ENCODE measurements around the gene C2orf68.
A peak's percentile ranks its signal among the peaks of the same experiment; 100 is the strongest.
"Not testable (repeated sequence)": the region's sequence is repeated elsewhere in the genome, so short reads cannot be mapped to it uniquely, and the experiment has no call there.

C2orf68 gene

GRCh38 chr2:85594715-85595300 is 17.1 kb downstream of the C2orf68 start:
- peak overlapping the region; percentile 99 for H3K9ac ChIP-seq (ENCODE audit: low read length)
- peaks cover 6% of the 10 kb centered on the region for H3K36me3 ChIP-seq (ENCODE audit: control insufficient read depth, insufficient read depth, low read length)
- H3K4me1 ChIP-seq (ENCODE audit: control insufficient read depth, insufficient read depth, low read length) = peaks cover 44% of the 10 kb centered on the region
- peak overlapping the region; percentile 99 for H3K4me3 ChIP-seq (ENCODE audit: low read length)
- H3K27me3 ChIP-seq (ENCODE audit: control insufficient read depth, insufficient read depth, low read length) = no peaks in the 10 kb centered on the region
- H3K9me3 ChIP-seq (ENCODE audit: control insufficient read depth, low read length) = no peaks in the 10 kb centered on the region

DNA sequence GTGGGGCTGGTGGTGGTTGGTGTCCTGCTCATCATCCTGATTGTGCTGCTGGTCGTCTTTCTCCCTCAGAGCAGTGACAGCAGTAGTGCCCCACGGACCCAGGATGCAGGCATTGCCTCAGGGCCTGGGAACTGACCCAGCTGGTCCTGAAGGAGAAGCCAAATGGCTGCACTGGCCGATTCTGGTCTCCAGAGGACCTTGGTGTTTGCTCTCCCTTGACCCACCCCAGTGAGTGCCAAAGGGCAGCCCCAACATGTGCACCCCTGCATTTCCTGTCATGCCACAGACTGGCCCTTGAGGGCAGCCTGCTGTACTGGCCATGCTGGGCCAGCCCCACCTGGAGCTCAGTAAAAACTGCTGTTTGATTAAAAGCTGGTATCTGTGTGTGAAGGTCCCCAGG is 18.8 kb downstream of the C2orf68 start:
- Histone ChIP-seq H3K4me1 (ENCODE audit: control insufficient read depth, insufficient read depth, low read length) (peaks cover 47% of the 10 kb centered on the region), H3K27me3 (ENCODE audit: control insufficient read depth, insufficient read depth, low read length) (no peaks in the 10 kb centered on the region), H3K36me3 (ENCODE audit: control insufficient read depth, insufficient read depth, low read length) (no peaks in the 10 kb centered on the region), H3K9ac (ENCODE audit: low read length) (no peak overlapping the region), H3K4me3 (ENCODE audit: low read length) (no peak overlapping the region), H3K9me3 (ENCODE audit: control insufficient read depth, low read length) (no peaks in the 10 kb centered on the region)

GRCh38 chr2:85592299-85592698 is 19.6 kb downstream of the C2orf68 start:
- H3K4me1 ChIP-seq (ENCODE audit: control insufficient read depth, insufficient read depth, low read length) = peaks cover 52% of the 10 kb centered on the region

DNA sequence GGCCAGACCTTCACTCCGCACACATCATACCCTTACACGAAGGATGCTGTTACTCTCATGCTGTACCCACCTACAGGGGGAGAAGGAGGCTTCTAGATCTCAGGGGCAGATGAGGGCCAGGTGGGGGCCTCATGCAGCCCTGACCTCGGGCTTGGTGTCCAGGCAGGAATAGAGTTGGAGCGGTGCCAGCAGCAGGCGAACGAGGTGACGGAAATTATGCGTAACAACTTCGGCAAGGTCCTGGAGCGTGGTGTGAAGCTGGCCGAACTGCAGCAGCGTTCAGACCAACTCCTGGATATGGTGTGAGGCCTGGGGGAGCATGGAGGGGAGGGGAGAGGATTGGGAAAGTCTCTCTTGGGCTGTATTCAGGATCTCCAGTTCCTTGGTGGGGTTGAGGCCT is 20.3 kb downstream of the C2orf68 start:
- Histone ChIP-seq H3K9ac (ENCODE audit: low read length) (no peak overlapping the region), H3K9me3 (ENCODE audit: control insufficient read depth, low read length) (no peaks in the 10 kb centered on the region), H3K27me3 (ENCODE audit: control insufficient read depth, insufficient read depth, low read length) (no peaks in the 10 kb centered on the region), H3K4me3 (ENCODE audit: low read length) (no peak overlapping the region), H3K4me1 (ENCODE audit: control insufficient read depth, insufficient read depth, low read length) (peaks cover 50% of the 10 kb centered on the region), H3K36me3 (ENCODE audit: control insufficient read depth, insufficient read depth, low read length) (no peaks in the 10 kb centered on the region)

More at GRCh38 chr2:85592299-85592698, 19.6 kb downstream of the C2orf68 start:
- H3K36me3 ChIP-seq (ENCODE audit: control insufficient read depth, insufficient read depth, low read length); H3K27me3 ChIP-seq (ENCODE audit: control insufficient read depth, insufficient read depth, low read length); H3K9ac ChIP-seq (ENCODE audit: low read length); H3K4me3 ChIP-seq (ENCODE audit: low read length); H3K9me3 ChIP-seq (ENCODE audit: control insufficient read depth, low read length): not testable (repeated sequence)

GRCh38 chr2:85590950-85591349 is 20.9 kb downstream of the C2orf68 start:
- Histone ChIP-seq H3K27me3 (ENCODE audit: control insufficient read depth, insufficient read depth, low read length) (no peaks in the 10 kb centered on the region), H3K9ac (ENCODE audit: low read length) (no peak overlapping the region), H3K4me3 (ENCODE audit: low read length) (no peak overlapping the region), H3K4me1 (ENCODE audit: control insufficient read depth, insufficient read depth, low read length) (peaks cover 50% of the 10 kb centered on the region), H3K9me3 (ENCODE audit: control insufficient read depth, low read length) (no peaks in the 10 kb centered on the region), H3K36me3 (ENCODE audit: control insufficient read depth, insufficient read depth, low read length) (no peaks in the 10 kb centered on the region)

- Histone ChIP-seq H3K27me3 (ENCODE audit: control insufficient read depth, insufficient read depth, low read length) (no peaks in the 10 kb centered on the region), H3K4me3 (ENCODE audit: low read length) (no peak overlapping the region), H3K9me3 (ENCODE audit: control insufficient read depth, low read length) (no peaks in the 10 kb centered on the region), H3K4me1 (ENCODE audit: control insufficient read depth, insufficient read depth, low read length) (peaks cover 58% of the 10 kb centered on the region), H3K9ac (ENCODE audit: low read length) (no peak overlapping the region), H3K36me3 (ENCODE audit: control insufficient read depth, insufficient read depth, low read length) (no peaks in the 10 kb centered on the region)
Measured at GRCh38 chr2:85589982-85590791, 21.7 kb downstream of the C2orf68 start.

DNA sequence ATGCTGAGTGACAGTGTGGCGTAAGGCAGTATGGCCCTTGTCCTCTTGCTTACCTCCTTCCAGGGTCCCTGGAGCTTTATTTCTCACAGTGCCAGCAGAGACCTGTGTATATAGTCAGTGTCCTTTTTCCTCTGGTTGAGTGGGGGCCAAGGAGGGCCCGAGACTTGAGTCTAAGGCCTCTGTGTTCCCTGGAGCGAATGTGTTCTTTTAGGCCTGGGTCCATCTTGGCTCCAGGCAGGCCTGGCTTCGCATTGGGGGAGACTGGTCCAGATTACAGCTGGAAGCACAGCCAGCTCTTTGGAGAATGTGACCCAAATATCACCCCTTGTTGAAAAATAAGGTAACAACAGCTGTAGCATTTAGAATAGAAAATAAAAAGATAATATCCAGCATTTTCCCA is 22.7 kb downstream of the C2orf68 start:
- H3K27me3 ChIP-seq (ENCODE audit: control insufficient read depth, insufficient read depth, low read length) = no peaks in the 10 kb centered on the region
- H3K9ac ChIP-seq (ENCODE audit: low read length) = no peak overlapping the region
- H3K9me3 ChIP-seq (ENCODE audit: control insufficient read depth, low read length) = no peaks in the 10 kb centered on the region
- H3K36me3 ChIP-seq (ENCODE audit: control insufficient read depth, insufficient read depth, low read length) = no peaks in the 10 kb centered on the region
- peaks cover 57% of the 10 kb centered on the region for H3K4me1 ChIP-seq (ENCODE audit: control insufficient read depth, insufficient read depth, low read length)
- H3K4me3 ChIP-seq (ENCODE audit: low read length) = no peak overlapping the region

DNA sequence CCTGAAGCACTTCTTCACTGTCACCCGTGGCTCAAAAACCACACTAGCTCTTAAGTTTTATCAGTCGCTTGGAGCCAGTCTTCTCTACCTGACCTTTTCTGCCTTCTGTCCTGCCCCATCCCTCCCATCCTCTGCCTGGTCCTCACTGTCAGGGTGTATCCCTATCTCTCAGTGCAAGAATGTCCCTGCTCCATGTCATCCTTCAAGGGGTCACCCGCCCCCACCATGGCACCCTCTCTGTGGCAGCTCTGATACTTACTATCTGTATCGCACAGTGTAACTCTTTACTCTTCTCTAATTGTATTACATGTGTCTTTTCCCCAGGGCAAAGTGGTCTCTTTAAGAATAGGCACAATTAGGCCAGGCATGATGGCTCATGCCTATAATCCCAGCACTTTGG is 23.2 kb downstream of the C2orf68 start:
- Histone ChIP-seq H3K9me3 (ENCODE audit: control insufficient read depth, low read length) (no peaks in the 10 kb centered on the region), H3K27me3 (ENCODE audit: control insufficient read depth, insufficient read depth, low read length) (no peaks in the 10 kb centered on the region), H3K4me3 (ENCODE audit: low read length) (no peak overlapping the region), H3K9ac (ENCODE audit: low read length) (no peak overlapping the region), H3K4me1 (ENCODE audit: control insufficient read depth, insufficient read depth, low read length) (peaks cover 60% of the 10 kb centered on the region), H3K36me3 (ENCODE audit: control insufficient read depth, insufficient read depth, low read length) (no peaks in the 10 kb centered on the region)

DNA sequence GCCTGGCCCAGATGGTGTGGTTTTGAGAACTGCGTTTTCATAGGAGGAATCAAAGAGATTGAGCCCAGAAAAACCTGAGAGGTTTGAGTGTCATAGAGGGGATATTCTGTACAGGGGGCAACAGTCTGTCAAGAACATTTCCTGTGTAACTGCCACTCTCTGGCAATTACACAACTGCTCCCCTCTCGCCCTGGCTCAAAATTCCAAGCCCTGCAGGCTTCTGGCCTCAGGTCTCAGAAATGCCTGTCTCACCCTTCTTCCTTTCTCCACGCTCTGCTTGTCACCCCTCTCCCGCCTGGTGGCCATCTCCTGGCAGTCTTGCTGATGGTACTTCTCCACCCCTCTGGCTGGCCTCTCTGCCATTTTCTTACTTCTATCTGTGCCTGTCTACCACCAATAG is 23.6 kb downstream of the C2orf68 start:
- no peaks in the 10 kb centered on the region for H3K9me3 ChIP-seq (ENCODE audit: control insufficient read depth, low read length)
- H3K27me3 ChIP-seq (ENCODE audit: control insufficient read depth, insufficient read depth, low read length) = no peaks in the 10 kb centered on the region
- no peak overlapping the region for H3K9ac ChIP-seq (ENCODE audit: low read length)
- peaks cover 61% of the 10 kb centered on the region for H3K4me1 ChIP-seq (ENCODE audit: control insufficient read depth, insufficient read depth, low read length)
- no peaks in the 10 kb centered on the region for H3K36me3 ChIP-seq (ENCODE audit: control insufficient read depth, insufficient read depth, low read length)
- no peak overlapping the region for H3K4me3 ChIP-seq (ENCODE audit: low read length)

DNA sequence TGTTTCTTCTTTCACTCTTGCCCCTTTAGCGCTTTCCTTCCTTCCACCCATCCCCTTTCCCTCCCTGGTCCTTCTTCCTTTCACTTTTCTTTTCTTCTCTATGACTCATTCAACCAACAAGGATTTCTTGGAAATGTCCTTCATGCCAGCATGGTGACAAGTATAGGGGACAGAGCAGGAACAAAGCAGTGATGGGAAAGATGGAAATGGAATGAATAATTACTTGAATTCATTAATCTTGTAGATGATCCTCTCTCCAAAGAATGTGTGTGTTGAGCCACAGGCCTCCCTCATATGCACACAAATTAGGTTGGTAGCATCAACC is 26.1 kb downstream of the C2orf68 start:
- peaks cover 46% of the 10 kb centered on the region for H3K4me1 ChIP-seq (ENCODE audit: control insufficient read depth, insufficient read depth, low read length)
- H3K36me3 ChIP-seq (ENCODE audit: control insufficient read depth, insufficient read depth, low read length) = no peaks in the 10 kb centered on the region
- H3K9ac ChIP-seq (ENCODE audit: low read length) = no peak overlapping the region
- H3K27me3 ChIP-seq (ENCODE audit: control insufficient read depth, insufficient read depth, low read length) = no peaks in the 10 kb centered on the region
- no peaks in the 10 kb centered on the region for H3K9me3 ChIP-seq (ENCODE audit: control insufficient read depth, low read length)
- no peak overlapping the region for H3K4me3 ChIP-seq (ENCODE audit: low read length)

- Histone ChIP-seq H3K36me3 (ENCODE audit: control insufficient read depth, insufficient read depth, low read length) (no peaks in the 10 kb centered on the region), H3K4me3 (ENCODE audit: low read length) (peak overlapping the region; percentile 32), H3K9me3 (ENCODE audit: control insufficient read depth, low read length) (no peaks in the 10 kb centered on the region), H3K27me3 (ENCODE audit: control insufficient read depth, insufficient read depth, low read length) (no peaks in the 10 kb centered on the region), H3K9ac (ENCODE audit: low read length) (peak overlapping the region; percentile 32), H3K4me1 (ENCODE audit: control insufficient read depth, insufficient read depth, low read length) (peaks cover 43% of the 10 kb centered on the region)
Measured at GRCh38 chr2:85584857-85585780, 26.7 kb downstream of the C2orf68 start.

DNA sequence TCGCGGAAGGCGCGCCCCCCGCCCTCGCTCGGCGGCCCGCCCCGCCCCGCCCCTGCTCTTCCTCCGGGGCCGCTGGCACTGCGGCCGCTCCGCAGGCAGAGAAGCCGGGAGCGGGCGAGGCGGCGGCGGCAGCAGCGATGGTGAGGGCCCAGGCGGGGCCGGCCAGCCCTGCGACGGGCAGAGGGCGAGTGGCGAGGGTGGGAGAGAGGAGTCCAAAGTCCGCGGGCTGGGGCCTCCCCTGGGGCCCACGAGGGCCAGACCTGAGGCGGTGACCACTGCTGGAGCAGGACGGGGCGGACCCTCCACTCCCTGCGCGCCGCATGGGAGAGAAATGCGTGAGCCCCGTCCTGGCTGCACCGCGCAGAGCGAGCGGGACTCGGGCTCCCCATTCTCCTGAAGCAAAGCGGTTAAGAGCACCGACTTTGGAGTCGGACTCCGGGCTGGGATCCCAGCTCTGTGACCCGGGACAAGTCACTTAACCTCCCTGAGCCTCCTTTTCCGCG is 27.5 kb downstream of the C2orf68 start, which contains the start of gene VAMP5:
TSS of gene VAMP5 (plus strand) at position 78 of the 503 bp plus-strand sequence. CDS start at position 138, 60 bp downstream.
- Histone ChIP-seq H3K36me3 (ENCODE audit: control insufficient read depth, insufficient read depth, low read length) (no peaks in the 10 kb centered on the region), H3K9me3 (ENCODE audit: control insufficient read depth, low read length) (no peaks in the 10 kb centered on the region), H3K4me1 (ENCODE audit: control insufficient read depth, insufficient read depth, low read length) (peaks cover 44% of the 10 kb centered on the region), H3K9ac (ENCODE audit: low read length) (peak within 1 kb of the TSS; percentile 32), H3K27me3 (ENCODE audit: control insufficient read depth, insufficient read depth, low read length) (no peaks in the 10 kb centered on the region), H3K4me3 (ENCODE audit: low read length) (peak within 1 kb of the TSS; percentile 32)
